HG03575 (cell line): ENCODE data around the gene HSPB7.
A peak's percentile ranks its signal among the peaks of the same experiment; 100 is the strongest.

ENCODE experiments used
- ATAC-seq: cut with Tn5 transposase; IDR thresholded peaks from one replicate; pipeline ENCODE4 v1.9.1; 2021; ENCODE audit not compliant: unreplicated experiment, insufficient number of reproducible peaks, low FRiP score; ENCODE audit errors: extremely low read depth

Gene HSPB7

GRCh38 chr1:15966081-15966955 lies 51.5 kb downstream of the HSPB7 start:
- ATAC-seq, result peak; percentile 29

DNA sequence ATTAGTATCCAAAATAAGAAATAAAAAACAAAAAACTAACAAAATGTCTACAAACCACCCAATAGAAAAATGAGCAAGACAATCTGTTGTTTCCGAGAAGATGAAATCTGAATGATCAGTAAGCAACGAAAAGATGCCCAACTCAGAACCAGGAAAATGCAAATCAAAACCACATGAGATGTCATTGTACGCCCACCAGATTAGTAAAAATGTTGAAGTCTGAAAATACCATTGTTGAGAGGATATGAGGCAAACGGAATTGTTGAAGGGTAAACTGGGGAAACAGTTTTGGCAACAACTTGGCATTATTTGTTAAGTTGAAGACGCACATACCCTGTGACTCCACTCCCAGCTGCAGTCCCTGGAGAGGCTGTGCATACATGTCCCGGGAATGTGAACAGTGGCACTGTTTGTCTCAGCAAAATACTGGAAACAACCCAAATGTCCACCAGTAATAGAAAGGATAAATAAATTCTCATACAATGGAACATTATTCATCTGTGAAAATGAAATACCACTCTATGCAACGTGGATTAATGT lies 52.5 kb downstream of the HSPB7 start:
- ATAC-seq, result no peak
